ENCODE measurements around the gene MLLT10. TPM values are rescaled to one million over a fixed set of nuclear protein-coding genes. Genes with fewer than 3 reads are reported as not detected.
"Not testable (repeated sequence)": the region's sequence is repeated elsewhere in the genome, so short reads cannot be mapped to it uniquely, and the experiment has no call there.

Gene MLLT10
- total RNA-seq, 2 experiments from 2014 or later, result 46.0 to 47.1 TPM

DNA sequence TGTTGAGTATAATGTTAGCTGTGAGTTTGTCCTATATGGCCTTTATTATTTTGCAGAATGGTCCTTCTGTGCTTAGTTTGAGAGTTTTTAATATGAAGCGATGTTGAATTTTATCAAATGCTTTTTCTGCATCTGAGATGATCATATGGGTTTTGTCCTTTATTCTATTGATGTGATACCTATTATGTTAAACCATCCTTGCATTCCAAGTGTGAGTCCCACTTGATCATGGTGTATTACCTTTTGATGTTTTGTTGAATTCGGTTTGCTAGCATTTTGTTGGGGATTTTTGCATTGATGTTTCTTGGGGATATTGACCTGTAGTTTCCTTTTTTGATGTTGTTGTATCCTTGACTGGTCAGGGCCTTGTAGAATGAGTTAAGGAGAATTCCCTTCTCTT is 166.4 kb downstream of the MLLT10 start:
- Mint-ChIP-seq H3K27ac (no peak overlapping the region), H3K36me3 (ENCODE audit: low read depth) (peaks cover 67% of the 10 kb centered on the region), H3K4me3 (no peak overlapping the region), H3K9me3 (ENCODE audit: insufficient read depth) (peaks cover 30% of the 10 kb centered on the region), H3K27me3 (ENCODE audit: low read depth) (no peaks in the 10 kb centered on the region), H3K4me1 (ENCODE audit: low read depth) (peaks cover 36% of the 10 kb centered on the region)
- no peak for DNase-seq
- no peak for ATAC-seq
- ChIA-PET POLR2A (no interaction called here), CTCF (no interaction called here)

DNA sequence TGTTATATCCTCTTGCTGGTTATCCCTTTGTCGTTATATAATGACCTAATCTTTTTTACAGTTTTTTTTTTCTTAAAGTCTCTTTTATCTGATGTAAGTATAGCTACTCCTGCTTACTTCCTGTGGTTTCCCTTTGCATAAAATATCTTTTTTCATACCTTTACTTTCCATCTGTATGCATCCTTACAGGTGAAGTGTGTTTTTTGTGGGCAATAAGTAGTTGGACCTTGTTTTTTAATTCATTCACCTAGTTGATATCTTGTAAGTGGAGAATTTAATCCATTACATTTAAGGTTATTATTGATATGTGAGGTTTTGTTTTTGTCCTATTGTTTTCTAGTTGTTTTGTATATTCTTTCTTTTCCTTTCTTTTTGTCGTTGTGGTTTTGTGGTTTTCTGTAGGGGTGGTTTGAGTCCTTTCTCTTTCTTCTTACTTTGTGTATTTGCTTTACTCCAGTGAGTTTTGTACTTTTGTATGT is 168.6 kb downstream of the MLLT10 start:
- Mint-ChIP-seq H3K27ac (peak overlapping the region; percentile 84), H3K36me3 (ENCODE audit: low read depth) (peaks cover 59% of the 10 kb centered on the region), H3K4me1 (ENCODE audit: low read depth) (peaks cover 26% of the 10 kb centered on the region), H3K27me3 (ENCODE audit: low read depth) (no peaks in the 10 kb centered on the region), H3K4me3 (peak overlapping the region; percentile 74), H3K9me3 (ENCODE audit: insufficient read depth) (peaks cover 30% of the 10 kb centered on the region)
- peak; percentile 79 for ATAC-seq
- POLR2A ChIA-PET, result no interaction called here
- CTCF ChIA-PET, result interaction anchor here (0.6 to 1.2 kb wide), 3 partner anchors 27 to 37 kb away, joined by 3 read pairs; no protein-coding TSS in a partner anchor
- peak; percentile 33 for DNase-seq

DNA sequence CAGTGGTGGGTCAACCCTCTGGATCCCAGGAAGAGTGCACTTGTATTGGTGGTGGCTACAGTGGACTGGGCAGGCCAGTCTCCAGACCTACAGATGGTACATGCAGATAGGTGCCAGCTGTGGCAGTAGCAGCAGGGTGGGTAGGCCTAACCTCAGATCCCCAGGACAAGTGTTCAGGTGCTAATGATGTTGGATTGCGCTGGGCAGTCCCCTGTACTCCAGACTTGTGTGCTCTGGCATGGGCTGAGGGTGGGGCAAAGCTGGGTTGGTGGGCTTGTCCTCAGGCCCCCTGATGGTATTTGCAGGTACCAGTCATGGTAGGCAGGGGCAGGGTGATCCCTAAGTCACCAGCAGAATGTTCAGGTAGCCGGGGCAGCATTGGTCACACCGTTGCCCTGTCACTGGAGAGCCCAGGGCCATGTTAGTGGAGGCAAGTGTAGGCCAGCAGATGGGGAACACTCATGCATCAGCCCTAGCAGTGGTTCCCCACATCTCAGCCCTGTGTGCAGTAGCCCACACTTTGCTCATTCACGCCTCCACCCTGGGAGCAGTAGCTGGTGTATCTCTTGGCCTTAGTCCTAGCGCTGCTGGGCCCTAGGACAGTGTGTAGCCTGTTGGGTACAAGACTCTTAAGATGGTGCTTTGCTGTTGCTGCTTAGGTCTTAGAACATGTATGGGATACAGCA is 171.3 kb downstream of the MLLT10 start:
- H3K36me3 Mint-ChIP-seq (ENCODE audit: low read depth), result peaks cover 47% of the 10 kb centered on the region
- CTCF ChIA-PET, result no interaction called here

DNA sequence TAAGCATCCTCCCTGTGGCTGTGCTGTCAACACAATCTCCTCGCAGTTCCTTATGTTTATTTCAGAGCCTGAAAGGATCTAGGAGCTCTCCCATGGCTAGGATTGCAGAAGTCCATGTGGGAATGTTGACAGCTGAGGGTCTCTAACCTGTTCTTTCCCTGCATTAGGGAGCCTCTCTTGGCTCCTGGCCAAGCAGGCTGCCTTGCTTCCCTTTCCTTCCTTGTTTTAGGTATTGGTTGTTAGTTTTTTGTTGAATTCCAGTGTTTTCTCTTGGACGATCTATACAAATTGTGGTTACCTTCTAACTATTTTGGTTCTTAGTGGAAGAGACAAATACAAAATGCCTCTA is 171.8 kb downstream of the MLLT10 start:
- DNase-seq (no peak), ATAC-seq (no peak)
- CTCF ChIA-PET, result no interaction called here
- Mint-ChIP-seq H3K27me3 (ENCODE audit: low read depth) (no peaks in the 10 kb centered on the region), H3K36me3 (ENCODE audit: low read depth) (peaks cover 41% of the 10 kb centered on the region), H3K27ac (no peak overlapping the region), H3K4me1 (ENCODE audit: low read depth) (peaks cover 26% of the 10 kb centered on the region), H3K9me3 (ENCODE audit: insufficient read depth) (peaks cover 12% of the 10 kb centered on the region), H3K4me3 (no peak overlapping the region)
- POLR2A ChIA-PET, result no interaction called here

More for the DNA sequence above, 171.3 kb downstream of the MLLT10 start:
- DNase-seq (no peak), ATAC-seq (no peak)
- no peak overlapping the region for H3K4me3 Mint-ChIP-seq
- POLR2A ChIA-PET, result no interaction called here
- peaks cover 26% of the 10 kb centered on the region for H3K4me1 Mint-ChIP-seq (ENCODE audit: low read depth)
- H3K9me3 Mint-ChIP-seq (ENCODE audit: insufficient read depth), result peaks cover 18% of the 10 kb centered on the region
- no peaks in the 10 kb centered on the region for H3K27me3 Mint-ChIP-seq (ENCODE audit: low read depth)
- H3K27ac Mint-ChIP-seq, result no peak overlapping the region

DNA sequence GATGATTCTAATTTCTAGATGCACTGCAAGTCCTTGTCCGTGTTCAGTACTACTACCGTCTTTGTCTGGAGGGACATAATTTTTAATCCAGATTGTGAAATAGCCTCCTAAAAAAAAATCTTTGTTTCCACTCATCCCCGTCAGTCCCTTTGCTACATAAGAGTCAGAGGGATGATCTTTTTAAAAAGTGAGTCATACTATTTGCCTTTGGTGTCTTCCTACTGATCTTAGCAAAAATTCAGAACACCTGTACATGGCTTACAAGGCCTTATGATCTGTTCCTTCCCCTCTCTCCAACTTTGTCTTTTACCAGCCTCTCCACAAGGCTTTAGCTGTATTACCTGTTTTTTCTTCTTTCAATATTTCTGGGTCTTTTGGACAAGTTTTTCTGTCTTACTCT is 173.5 kb downstream of the MLLT10 start:
- Mint-ChIP-seq H3K27ac (no peak overlapping the region), H3K9me3 (ENCODE audit: insufficient read depth) (peaks cover 2% of the 10 kb centered on the region), H3K4me1 (ENCODE audit: low read depth) (peaks cover 17% of the 10 kb centered on the region), H3K36me3 (ENCODE audit: low read depth) (peaks cover 37% of the 10 kb centered on the region), H3K4me3 (no peak overlapping the region), H3K27me3 (ENCODE audit: low read depth) (no peaks in the 10 kb centered on the region)
- ATAC-seq (no peak), DNase-seq (no peak)
- ChIA-PET POLR2A (no interaction called here), CTCF (interaction anchor here (1.3 kb wide), 1 partner anchor 25 kb away, joined by 5 read pairs; no protein-coding TSS in a partner anchor)

DNA sequence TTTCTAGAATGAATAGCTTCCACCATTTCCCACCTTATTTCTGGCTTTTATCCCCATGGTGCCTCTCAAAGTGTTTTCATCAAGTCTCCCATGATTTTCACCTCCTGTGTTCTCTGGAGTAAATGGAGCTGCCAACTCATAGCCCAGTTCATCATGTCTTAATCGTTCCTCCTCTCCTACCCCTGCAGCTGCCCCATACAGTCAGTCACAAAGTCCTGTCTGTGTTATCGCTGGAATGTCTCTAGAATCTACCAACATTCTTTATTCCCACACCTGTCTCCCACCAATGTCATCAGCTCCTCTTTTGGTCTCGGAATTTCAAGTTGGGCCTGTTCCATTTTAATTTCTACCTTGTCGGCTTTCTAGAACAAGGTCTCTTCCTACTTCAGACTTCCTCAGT is 178.9 kb downstream of the MLLT10 start:
- POLR2A ChIA-PET, result no interaction called here
- CTCF ChIA-PET, result no interaction called here
- Mint-ChIP-seq H3K27ac (peak overlapping the region; percentile 10), H3K36me3 (ENCODE audit: low read depth) (peaks cover 39% of the 10 kb centered on the region), H3K9me3 (ENCODE audit: insufficient read depth) (no peaks in the 10 kb centered on the region), H3K4me1 (ENCODE audit: low read depth) (no peaks in the 10 kb centered on the region), H3K27me3 (ENCODE audit: low read depth) (no peaks in the 10 kb centered on the region), H3K4me3 (no peak overlapping the region)
- DNase-seq (no peak), ATAC-seq (no peak)

DNA sequence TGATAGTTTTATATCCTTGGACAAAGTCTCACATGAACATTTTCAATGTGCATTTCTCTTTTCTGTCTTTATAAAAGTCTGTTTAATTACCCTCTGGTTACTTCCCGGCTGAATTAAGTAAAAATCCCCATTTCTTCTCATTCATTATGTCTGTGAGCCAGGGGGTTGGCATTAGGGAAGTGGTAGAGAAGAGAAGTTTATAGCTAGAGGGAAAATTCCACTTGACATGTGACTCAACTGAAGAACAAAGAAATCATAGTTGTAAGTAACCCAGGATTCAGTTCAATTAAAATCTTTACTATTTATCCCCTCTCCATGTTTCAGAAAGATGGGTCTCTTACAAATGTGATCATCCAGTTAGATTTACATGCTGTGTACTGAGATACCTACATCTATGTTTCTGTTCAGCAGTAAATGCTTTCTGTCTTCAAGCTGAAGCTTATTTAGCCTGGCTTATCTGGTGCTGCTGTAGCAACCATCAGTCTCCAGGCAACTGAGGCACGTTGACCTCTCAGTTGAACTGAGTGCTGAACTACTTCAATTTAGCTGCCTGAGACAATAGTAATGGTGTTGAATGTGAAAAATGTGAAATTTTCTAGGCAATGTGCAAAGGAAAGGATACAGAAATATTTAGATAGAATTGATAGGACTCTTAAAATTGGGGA is 181.6 kb downstream of the MLLT10 start:
- ATAC-seq, result no peak
- no peak overlapping the region for H3K27ac Mint-ChIP-seq
- H3K9me3 Mint-ChIP-seq (ENCODE audit: insufficient read depth), result no peaks in the 10 kb centered on the region
- H3K4me3 Mint-ChIP-seq, result no peak overlapping the region
- DNase-seq, result no peak
- H3K36me3 Mint-ChIP-seq (ENCODE audit: low read depth), result peaks cover 37% of the 10 kb centered on the region
- H3K27me3 Mint-ChIP-seq (ENCODE audit: low read depth), result no peaks in the 10 kb centered on the region
- ChIA-PET CTCF (no interaction called here), POLR2A (no interaction called here)
- no peaks in the 10 kb centered on the region for H3K4me1 Mint-ChIP-seq (ENCODE audit: low read depth)

DNA sequence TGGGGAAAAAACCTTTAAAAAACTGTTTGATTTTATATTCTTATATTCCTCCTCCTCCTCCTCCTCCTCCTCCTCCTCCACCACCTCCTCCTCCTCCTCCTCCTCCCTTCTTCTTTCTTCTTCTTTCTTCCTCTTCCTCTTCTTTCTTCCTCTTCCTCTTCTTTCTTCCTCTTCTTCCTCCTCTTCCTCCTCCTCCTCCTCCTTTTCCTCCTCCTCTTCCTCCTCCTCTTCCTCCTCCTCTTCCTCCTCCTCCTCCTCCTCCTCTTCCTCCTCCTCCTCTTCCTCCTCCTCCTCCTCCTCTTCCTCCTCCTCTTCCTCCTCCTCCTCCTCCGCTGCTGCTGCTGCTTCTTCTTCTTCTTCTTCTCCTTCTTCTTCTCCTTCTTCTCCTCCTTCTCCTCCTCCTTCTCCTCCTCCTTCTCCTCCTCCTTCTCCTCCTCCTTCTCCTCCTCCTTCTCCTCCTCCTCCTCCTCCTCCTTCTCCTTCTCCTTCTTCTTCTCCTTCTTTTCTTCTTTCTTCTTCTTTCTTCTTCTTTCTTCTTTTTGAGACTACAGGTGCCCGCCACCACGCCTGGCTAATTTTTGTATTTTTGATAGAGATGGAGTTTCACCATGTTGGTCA is 183.5 kb downstream of the MLLT10 start:
- H3K4me3 Mint-ChIP-seq; ATAC-seq; POLR2A ChIA-PET; H3K9me3 Mint-ChIP-seq (ENCODE audit: insufficient read depth); H3K27me3 Mint-ChIP-seq (ENCODE audit: low read depth); DNase-seq; CTCF ChIA-PET; H3K4me1 Mint-ChIP-seq (ENCODE audit: low read depth): not testable (repeated sequence)
- Mint-ChIP-seq H3K36me3 (ENCODE audit: low read depth) (peaks cover 31% of the 10 kb centered on the region), H3K27ac (peak overlapping the region; percentile 30)

DNA sequence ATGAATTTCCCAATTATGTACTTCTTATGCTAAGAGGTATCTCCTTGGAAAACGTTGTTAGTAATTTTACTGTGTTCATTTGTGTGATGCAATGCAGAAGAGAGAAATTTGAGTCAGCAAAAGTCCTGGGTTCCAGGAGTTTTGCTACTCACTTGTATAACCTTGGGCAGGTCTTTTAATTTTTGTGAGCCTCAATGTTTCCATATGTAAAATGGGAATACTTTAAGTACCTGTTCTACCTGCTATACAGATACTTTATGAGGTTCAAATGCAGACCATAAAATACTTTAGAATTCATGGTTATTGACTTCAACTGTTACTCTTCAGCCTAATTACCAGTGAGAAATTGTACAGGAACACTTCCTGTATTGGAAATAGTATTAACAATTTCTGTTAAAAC is 185.5 kb downstream of the MLLT10 start:
- no peak for DNase-seq
- H3K36me3 Mint-ChIP-seq (ENCODE audit: low read depth), result peaks cover 26% of the 10 kb centered on the region
- H3K4me1 Mint-ChIP-seq (ENCODE audit: low read depth), result peaks cover 6% of the 10 kb centered on the region
- no peak for ATAC-seq
- H3K9me3 Mint-ChIP-seq (ENCODE audit: insufficient read depth), result no peaks in the 10 kb centered on the region
- no peak overlapping the region for H3K4me3 Mint-ChIP-seq
- CTCF ChIA-PET, result interaction anchor here (1.2 kb wide), 1 partner anchor 13 kb away, joined by 4 read pairs; no protein-coding TSS in a partner anchor
- no peak overlapping the region for H3K27ac Mint-ChIP-seq
- no peaks in the 10 kb centered on the region for H3K27me3 Mint-ChIP-seq (ENCODE audit: low read depth)
- POLR2A ChIA-PET, result no interaction called here

DNA sequence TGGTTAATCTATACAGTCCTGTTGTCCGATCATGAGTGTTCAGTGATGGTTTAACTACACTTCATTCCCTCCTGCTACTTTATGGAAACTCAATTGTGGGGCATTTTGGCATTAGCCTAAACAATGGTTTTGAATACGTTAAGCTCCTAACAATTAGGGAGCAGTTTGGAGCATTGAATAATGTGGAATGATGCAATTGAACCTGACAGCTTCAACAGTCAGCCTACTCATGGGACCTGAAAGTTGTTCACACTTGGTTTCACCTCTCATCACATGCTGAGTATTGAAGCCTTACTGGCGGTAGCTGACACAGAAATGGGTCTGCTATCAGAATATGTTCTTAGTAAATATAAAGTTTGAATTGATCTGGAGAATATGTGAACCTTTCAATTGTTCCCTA is 186.1 kb downstream of the MLLT10 start:
- Mint-ChIP-seq H3K36me3 (ENCODE audit: low read depth) (peaks cover 23% of the 10 kb centered on the region), H3K4me1 (ENCODE audit: low read depth) (peaks cover 12% of the 10 kb centered on the region), H3K27ac (no peak overlapping the region), H3K4me3 (no peak overlapping the region), H3K9me3 (ENCODE audit: insufficient read depth) (no peaks in the 10 kb centered on the region), H3K27me3 (ENCODE audit: low read depth) (no peaks in the 10 kb centered on the region)
- ChIA-PET POLR2A (no interaction called here), CTCF (interaction anchor here (1.2 kb wide), 2 partner anchors 12 to 224 kb away, joined by 3 to 4 read pairs; no protein-coding TSS in a partner anchor)
- ATAC-seq (no peak), DNase-seq (no peak)

DNA sequence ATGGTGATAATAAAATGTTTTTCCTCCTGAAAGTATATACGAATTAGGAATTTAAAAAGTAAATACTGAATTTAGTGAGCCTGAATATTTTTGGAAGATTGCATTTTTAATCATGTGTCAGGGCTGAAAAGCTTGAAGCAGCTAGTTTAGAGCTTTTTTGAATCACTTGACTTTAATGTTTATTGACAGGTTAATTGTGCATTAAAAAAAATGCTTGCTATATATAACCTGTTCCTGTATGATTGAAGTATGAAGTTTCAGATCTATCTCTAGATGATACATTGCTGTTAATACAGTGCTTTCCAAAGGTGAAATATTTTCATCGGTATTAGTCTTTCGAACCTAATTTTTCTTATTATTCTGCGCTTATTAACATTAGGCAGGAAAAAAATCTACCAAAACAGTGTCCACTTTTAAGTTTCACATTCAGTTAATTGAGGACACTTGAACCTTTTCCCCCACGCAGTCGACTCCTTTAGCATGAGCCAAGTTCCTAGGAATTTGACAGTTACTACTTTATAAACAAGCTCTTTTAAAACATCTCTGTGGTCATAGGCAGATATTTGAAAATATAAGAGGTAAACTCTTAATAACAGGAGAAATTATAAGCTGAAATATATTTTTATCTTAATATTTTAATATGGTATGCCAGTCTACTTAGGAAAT is 187.1 kb downstream of the MLLT10 start:
- ATAC-seq (no peak), DNase-seq (no peak)
- Mint-ChIP-seq H3K27me3 (ENCODE audit: low read depth) (no peaks in the 10 kb centered on the region), H3K9me3 (ENCODE audit: insufficient read depth) (no peaks in the 10 kb centered on the region), H3K4me3 (no peak overlapping the region), H3K27ac (no peak overlapping the region), H3K36me3 (ENCODE audit: low read depth) (peaks cover 14% of the 10 kb centered on the region), H3K4me1 (ENCODE audit: low read depth) (peaks cover 14% of the 10 kb centered on the region)
- ChIA-PET CTCF (interaction anchor here (1.2 to 1.4 kb wide), 2 partner anchors 10 to 225 kb away, joined by 3 to 5 read pairs; no protein-coding TSS in a partner anchor), POLR2A (no interaction called here)

DNA sequence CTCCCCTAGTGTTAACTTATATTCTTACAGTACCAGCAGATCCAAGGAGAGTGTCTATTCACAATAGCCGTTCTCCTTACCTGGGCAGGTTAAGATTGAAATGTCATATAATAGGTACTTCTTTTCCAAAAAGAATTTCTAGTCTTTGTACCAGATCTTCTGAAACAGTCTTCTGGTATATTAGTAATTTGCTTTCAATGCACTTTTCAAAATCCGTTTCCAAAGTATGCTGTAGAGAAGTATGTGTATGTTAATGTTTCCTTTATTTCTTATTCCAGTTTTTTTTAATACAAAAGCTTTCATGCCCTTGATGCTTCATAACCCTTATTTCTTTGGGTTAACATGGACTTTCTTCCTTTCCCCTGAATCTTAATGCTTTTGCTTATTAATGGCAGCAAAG is 188.2 kb downstream of the MLLT10 start:
- Mint-ChIP-seq H3K4me3 (no peak overlapping the region), H3K36me3 (ENCODE audit: low read depth) (peaks cover 19% of the 10 kb centered on the region), H3K27me3 (ENCODE audit: low read depth) (no peaks in the 10 kb centered on the region), H3K27ac (no peak overlapping the region), H3K4me1 (ENCODE audit: low read depth) (peaks cover 16% of the 10 kb centered on the region), H3K9me3 (ENCODE audit: insufficient read depth) (no peaks in the 10 kb centered on the region)
- DNase-seq (no peak), ATAC-seq (no peak)
- POLR2A ChIA-PET, result no interaction called here
- CTCF ChIA-PET, result interaction anchor here (1.4 to 3.0 kb wide), 2 partner anchors 9 to 11 kb away, joined by 5 to 16 read pairs; no protein-coding TSS in a partner anchor
